AG09319 (cell line): ENCODE results near the gene SCAP.

Experiments
- DNase-seq: peaks from one replicate; pipeline ENCODE4 v3.0.0-alpha.2; 2010; ENCODE audit warnings: low read depth; ENCODE audit errors: extremely low read depth
- CTCF ChIP-seq: IDR thresholded peaks from 2 replicates; pipeline ENCODE4 v1.5.1; 2011; ENCODE audit warnings: low read depth, mild to moderate bottlenecking, inconsistent platforms, low read length, moderate library complexity

Gene SCAP

GRCh38 chr3:47410801-47411646, 64.7 kb downstream of the SCAP start:
- DNase-seq, result no peak
- no peak for TF ChIP-seq CTCF

- DNase-seq, result no peak
- no peak for TF ChIP-seq CTCF
These were observed 65.4 kb downstream of the SCAP start for GRCh38 chr3:47410417-47410720.

GRCh38 chr3:47409688-47410416, 65.9 kb downstream of the SCAP start:
- TF ChIP-seq CTCF, result no peak
- no peak for DNase-seq

GRCh38 chr3:47409284-47409683, 66.5 kb downstream of the SCAP start:
- no peak for DNase-seq
- no peak for TF ChIP-seq CTCF

GRCh38 chr3:47408839-47409229, 66.9 kb downstream of the SCAP start:
- no peak for DNase-seq
- no peak for TF ChIP-seq CTCF

GRCh38 chr3:47407896-47408838, 67.6 kb downstream of the SCAP start:
- TF ChIP-seq CTCF, result no peak
- DNase-seq, result no peak

GRCh38 chr3:47407237-47407636, 68.5 kb downstream of the SCAP start:
- no peak for DNase-seq
- TF ChIP-seq CTCF, result no peak
